Esophagus muscularis mucosa (tissue), 3 donors: Measurements from ENCODE around the gene SUPV3L1.

Experiments
- POLR2A ChIP-seq: fragments of 450-650 bp; IDR thresholded peaks from one replicate; pipeline ENCODE4 v1.6.1; 2017; ENCODE audit warnings: antibody characterized with exemption, moderate library complexity, mild to moderate bottlenecking, low read depth
- POLR2AphosphoS5 ChIP-seq, 2 donors: sonication (generic); formaldehyde crosslinking; IDR thresholded peaks; one replicate each; pipeline ENCODE4 v1.6.1; 2017; ENCODE audit warnings: antibody characterized with exemption in 2 of 2
- TF ChIP-seq, protein P1 (sequence below), 3 experiments: fragments of 200-600 bp in 2 of 3; fragments of 450-650 bp in 1 of 3; sonication (generic) in 2 of 3; IDR thresholded peaks; one replicate each; pipeline ENCODE4 v1.5.1; 2017 to 2019; ENCODE audit warnings: antibody characterized with exemption in 3 of 3, mild to moderate bottlenecking in 2 of 3, moderate library complexity in 1 of 3

DNA sequence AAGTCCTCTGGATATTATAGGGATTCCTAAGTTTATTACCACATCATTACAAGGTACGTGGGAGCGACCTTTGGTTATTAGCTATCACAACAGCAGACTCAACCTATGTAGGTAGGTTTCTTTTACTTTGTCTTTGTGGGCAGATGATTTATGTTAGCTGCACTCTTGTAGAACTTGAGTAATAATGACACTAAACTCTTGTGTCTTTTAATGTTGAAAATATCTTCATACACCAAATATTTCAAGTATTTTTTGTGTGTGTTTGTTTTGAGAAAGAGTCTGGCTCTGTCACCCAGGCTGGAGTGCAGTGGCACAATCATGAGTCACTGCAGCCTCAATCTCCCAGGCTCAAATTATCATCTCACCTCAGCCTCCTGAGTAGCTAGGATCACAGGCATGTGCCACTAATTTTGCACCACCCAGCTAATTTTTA lies 19.2 kb upstream of the SUPV3L1 start:
- TF ChIP-seq POLR2A (no peak), POLR2AphosphoS5 (IDR thresholded peaks at IDR 0.05) (no peak)
- TF ChIP-seq, protein P1, sequence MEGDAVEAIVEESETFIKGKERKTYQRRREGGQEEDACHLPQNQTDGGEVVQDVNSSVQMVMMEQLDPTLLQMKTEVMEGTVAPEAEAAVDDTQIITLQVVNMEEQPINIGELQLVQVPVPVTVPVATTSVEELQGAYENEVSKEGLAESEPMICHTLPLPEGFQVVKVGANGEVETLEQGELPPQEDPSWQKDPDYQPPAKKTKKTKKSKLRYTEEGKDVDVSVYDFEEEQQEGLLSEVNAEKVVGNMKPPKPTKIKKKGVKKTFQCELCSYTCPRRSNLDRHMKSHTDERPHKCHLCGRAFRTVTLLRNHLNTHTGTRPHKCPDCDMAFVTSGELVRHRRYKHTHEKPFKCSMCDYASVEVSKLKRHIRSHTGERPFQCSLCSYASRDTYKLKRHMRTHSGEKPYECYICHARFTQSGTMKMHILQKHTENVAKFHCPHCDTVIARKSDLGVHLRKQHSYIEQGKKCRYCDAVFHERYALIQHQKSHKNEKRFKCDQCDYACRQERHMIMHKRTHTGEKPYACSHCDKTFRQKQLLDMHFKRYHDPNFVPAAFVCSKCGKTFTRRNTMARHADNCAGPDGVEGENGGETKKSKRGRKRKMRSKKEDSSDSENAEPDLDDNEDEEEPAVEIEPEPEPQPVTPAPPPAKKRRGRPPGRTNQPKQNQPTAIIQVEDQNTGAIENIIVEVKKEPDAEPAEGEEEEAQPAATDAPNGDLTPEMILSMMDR (IDR thresholded peaks at IDR 0.05): no peak
